GM10847 (cell line): ENCODE results near the gene ZNF616.

Experiments used
- POLR2A ChIP-seq: IDR thresholded peaks from 2 replicates; pipeline ENCODE4 v1.6.1; 2011; ENCODE audit not compliant: insufficient read length; ENCODE audit errors: extremely low read depth

The ZNF616 gene

GRCh38 chr19:52138983-52139251, 821 bp downstream of the ZNF616 start:
- no peak for TF ChIP-seq POLR2A

GRCh38 chr19:52138278-52138982, 1.3 kb downstream of the ZNF616 start:
- TF ChIP-seq POLR2A, result no peak

GRCh38 chr19:52120286-52120685, 19.5 kb downstream of the ZNF616 start:
- TF ChIP-seq POLR2A, result no peak

GRCh38 chr19:52115526-52116053, 24.1 kb downstream of the ZNF616 start:
- TF ChIP-seq POLR2A, result no peak

GRCh38 chr19:52114691-52115090, 25.0 kb downstream of the ZNF616 start:
- TF ChIP-seq POLR2A, result no peak

- TF ChIP-seq POLR2A, result no peak
Observed at GRCh38 chr19:52112624-52113023, 27.1 kb downstream of the ZNF616 start.

- no peak for TF ChIP-seq POLR2A
Observed at GRCh38 chr19:52110780-52111179, 29.0 kb downstream of the ZNF616 start.

GRCh38 chr19:52102782-52103181, 37.0 kb downstream of the ZNF616 start:
- TF ChIP-seq POLR2A, result no peak

GRCh38 chr19:52101866-52102562, 37.7 kb downstream of the ZNF616 start:
- no peak for TF ChIP-seq POLR2A

GRCh38 chr19:52099497-52100138, 40.1 kb downstream of the ZNF616 start:
- TF ChIP-seq POLR2A, result no peak

GRCh38 chr19:52095172-52096014, 44.3 kb downstream of the ZNF616 start, which contains the start of gene ZNF841:
TSS of gene ZNF841 (minus strand) at chr19:52095765. CDS start at chr19:52084801, 10,964 bp downstream.
- peak; percentile 62 for TF ChIP-seq POLR2A

GRCh38 chr19:52094526-52095130, 45.1 kb downstream of the ZNF616 start:
- no peak for TF ChIP-seq POLR2A

GRCh38 chr19:52086481-52086880, 53.3 kb downstream of the ZNF616 start:
- TF ChIP-seq POLR2A, result no peak

- no peak for TF ChIP-seq POLR2A
Observed at GRCh38 chr19:52070496-52070895, 69.2 kb downstream of the ZNF616 start.

GRCh38 chr19:52069653-52070052, 70.1 kb downstream of the ZNF616 start:
- no peak for TF ChIP-seq POLR2A
